G401 (cell line): Measurements from ENCODE around the gene PLA2G6. TPM values are rescaled to one million over a fixed set of nuclear protein-coding genes. Genes with fewer than 3 reads are reported as not detected.
"Not testable (repeated sequence)": the region's sequence is repeated elsewhere in the genome, so short reads cannot be mapped to it uniquely, and the experiment has no call there.

Source experiments
- DNase-seq: peaks from one replicate; pipeline ENCODE4 v3.0.0-alpha.2; 2015; ENCODE audit warnings: low spot score
- in situ Hi-C: cut with HindIII; loops from 2 replicates; pipeline ENCODE4 v1.10.0; 2016; ENCODE audit warnings: low sequenced_read_pairs, mixed read lengths
- total RNA-seq: library from RNA; depleted of rRNA; stranded (reverse); fragments of >200 nt; shearing (Covaris generic); gene quantifications from 2 replicates; pipeline ENCODE4 v1.2.3, GENCODE V29; 2014

The PLA2G6 gene
- total RNA-seq, 1 experiment from 2014 or later, result 11.4 TPM

DNA sequence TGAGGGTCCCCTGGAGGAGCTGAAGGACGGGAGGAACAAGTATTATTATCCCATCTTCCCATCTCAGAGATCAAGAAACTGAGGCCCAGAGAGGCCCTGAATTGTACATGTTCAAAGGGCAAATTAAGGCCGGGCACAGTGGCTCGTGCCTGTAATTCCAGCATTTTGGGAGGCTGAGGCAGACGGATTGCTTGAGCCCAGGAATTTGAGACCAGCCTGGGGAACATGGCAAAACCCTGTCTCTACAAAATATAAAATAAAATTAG lies 8.1 kb downstream of the PLA2G6 start:
- in situ Hi-C loops, result no loop called here
- DNase-seq, result no peak

DNA sequence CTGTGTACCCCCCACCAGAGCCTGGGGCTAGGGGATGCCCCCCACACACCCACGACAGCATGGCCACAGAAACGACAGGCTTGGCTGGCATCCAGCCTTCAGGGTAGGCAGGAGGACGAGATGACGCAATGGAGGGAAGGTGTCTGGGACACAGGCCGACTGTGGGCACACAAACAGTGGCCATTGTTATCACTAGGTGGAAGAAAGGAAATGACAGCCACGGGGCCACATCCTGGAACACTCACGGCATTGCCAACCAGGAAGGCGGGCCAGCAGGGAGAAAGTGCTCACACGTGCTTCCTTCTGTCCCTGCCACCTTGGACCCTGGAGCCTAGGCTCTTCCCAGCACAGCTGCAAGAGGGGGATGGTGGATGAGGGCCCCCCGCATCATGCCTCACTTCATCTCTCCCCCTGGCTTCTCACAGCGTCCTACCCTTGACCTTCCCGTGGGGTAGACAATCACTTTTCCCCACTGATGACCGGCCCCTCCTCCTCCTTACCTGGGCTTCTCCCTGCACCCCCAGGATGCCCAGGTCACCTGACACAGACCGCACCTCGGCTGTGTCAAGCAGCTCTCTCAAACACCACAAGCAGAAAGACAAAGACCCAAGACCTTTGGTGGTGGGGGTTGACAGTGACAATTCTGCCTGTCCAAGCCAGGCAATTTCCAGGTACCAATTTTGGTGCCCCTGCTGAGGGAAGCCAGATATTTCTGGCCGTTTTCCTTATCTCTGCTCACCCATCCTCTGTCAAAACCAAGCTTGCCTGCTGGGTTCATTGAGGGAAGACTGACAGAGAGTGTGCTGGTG lies 8.6 kb downstream of the PLA2G6 start:
- peak; percentile 40 for DNase-seq
- in situ Hi-C loops, result no loop called here

DNA sequence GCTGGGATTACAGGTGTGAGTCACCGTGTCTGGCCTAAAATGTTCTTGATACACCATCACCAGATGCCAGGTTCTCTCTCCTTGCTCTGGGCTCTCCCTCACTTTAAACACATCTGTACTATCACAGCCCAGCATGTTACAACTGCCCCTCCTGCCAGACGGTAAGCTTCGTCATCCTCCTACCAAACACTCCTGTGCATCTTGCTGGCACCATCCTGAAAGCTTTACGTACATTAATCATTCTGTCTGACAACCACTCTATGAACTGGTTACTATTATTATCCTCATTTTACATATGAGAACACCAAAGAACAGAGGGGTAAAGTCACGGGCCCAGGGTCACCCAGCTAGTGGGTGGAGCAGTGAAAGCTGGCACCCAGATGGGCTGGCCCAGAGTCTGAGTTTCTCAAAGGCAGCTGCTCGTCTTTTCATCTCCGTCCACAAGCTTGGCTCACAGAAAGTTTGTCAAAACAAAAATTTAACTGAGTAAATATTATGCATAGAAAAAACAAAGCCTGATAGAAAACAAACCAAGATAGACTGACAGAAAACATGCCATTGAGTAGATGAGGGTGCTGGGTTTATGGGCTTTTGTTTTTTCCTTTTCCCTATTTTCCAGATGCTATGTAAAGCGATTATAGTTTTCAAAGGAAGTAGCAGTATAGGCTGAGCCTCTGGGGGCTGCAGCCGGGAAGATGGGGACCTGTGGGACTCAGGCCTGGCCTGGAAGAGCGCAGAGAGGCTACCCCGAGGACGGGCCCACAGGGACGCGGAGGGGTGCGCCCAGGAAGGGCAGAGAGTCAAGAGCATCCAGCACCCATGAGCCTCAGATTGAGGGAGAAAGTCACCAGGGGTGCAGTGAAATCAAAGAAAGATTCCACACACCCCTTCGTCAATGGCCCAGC lies 9.5 kb downstream of the PLA2G6 start:
- DNase-seq, result no peak
- in situ Hi-C loops, result no loop called here

DNA sequence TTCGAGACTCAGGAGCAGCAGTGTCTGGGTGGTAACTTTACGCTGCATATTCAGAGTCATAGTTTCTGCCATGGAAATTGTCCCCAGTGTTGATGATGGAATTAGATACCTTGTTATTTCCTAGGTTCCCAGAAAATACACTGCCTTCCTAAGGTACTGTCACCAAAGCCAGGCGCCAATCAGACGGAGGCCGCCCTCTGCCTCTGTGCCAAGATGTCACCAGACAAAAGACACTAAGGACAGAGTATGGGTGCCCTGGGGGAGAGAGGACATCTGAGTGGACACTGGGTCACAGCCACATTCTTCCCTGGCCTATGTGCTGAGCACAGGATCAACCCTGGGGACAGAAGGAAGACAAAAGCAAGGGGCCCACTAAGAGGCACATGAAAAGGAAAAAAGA lies 11.2 kb downstream of the PLA2G6 start:
- in situ Hi-C loops, result no loop called here

DNA sequence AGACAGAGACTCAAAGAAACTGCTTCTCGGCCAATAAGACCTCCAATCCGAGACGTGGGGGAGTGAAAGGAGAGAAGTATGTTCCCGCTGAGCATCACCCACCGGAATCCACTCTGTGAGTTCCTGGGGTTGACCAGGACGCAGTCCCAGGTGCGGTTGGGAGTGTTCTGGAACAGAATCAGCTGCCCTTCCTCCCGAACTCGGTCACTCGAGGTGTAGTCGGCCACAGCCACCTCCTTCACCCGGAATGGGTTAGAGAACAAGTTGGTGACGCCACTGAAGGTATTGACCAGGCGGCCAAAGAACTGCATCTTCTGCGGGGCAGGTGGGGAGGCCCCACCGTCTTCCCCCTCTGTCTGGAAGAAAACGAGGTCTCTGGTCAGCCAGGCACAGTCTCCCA lies 12.5 kb downstream of the PLA2G6 start:
- in situ Hi-C loops, result no loop called here
- DNase-seq, result no peak

More for the DNA sequence above, 11.2 kb downstream of the PLA2G6 start:
- DNase-seq, result no peak

DNA sequence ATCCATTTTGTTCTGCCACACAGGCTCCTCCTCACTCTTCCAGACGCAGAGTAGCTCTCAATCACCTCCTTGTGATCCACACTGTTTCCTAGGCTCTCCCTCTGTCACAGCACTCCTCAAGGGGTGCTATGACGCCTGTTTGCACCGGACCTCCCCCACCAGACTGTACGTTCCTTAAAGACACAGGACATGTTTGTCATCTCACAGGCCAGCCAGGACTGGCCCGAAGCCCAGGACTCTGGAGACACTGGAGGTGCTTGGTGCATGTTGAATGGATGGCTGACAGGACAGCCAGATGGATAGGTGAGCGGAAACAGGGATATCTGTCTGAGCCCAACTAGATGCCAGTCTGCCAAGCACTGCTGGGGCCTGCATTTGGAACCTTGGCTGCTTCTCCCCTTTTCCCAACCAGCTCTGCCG lies 13.6 kb downstream of the PLA2G6 start:
- DNase-seq, result peak; percentile 93
- in situ Hi-C loops, result no loop called here

DNA sequence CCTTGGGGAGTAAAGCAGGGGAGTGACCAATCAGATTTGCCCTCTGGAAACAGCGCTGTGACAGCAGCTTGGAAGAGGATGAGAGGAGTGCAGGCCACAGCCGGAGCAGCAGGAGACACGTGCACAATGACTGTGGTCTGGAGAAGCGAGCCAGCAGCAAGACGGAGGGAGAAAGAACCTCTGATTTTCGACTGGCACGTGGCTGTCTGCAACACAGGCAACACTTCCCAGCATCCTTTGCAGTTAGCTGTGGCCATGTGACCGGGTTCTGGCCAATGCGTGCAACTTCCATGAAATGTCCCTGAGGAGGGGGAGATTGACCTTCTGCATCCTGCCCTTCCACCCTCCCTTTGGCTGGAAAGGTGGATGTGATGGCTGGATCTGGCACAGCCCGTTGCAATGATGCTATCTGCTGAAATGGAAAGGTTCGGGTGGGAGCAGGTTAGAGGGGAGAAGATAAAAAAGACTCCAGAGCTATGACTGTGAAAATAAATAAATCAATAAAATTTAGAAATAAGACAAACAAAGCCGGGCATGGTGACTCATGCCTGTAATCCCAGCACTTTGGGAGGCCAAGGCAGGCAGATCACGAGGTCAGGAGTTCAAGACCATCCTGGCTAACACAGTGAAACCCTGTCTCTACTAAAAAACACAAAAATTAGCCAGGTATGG lies 15.6 kb downstream of the PLA2G6 start:
- in situ Hi-C loops, result no loop called here

DNA sequence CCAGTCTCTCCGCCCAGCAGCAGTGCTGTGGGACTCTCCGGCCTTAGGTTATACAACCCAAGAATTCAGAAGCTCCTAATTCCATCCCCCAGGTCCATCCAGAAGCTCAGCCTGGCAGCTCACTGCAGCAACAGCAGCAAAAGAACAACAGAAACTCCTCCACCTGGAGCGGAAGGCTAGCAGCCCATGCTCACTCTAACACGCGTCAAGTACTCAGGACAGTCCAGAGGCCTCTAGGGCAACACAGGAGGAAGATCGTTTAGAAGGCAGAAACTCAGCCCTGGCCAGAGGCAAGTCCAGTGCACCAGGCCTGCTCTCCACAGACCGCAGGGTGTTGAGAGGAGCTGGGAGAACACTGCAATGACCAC lies 17.1 kb downstream of the PLA2G6 start:
- no peak for DNase-seq
- in situ Hi-C loops, result no loop called here

More for the DNA sequence above, 15.6 kb downstream of the PLA2G6 start:
- DNase-seq, result no peak

DNA sequence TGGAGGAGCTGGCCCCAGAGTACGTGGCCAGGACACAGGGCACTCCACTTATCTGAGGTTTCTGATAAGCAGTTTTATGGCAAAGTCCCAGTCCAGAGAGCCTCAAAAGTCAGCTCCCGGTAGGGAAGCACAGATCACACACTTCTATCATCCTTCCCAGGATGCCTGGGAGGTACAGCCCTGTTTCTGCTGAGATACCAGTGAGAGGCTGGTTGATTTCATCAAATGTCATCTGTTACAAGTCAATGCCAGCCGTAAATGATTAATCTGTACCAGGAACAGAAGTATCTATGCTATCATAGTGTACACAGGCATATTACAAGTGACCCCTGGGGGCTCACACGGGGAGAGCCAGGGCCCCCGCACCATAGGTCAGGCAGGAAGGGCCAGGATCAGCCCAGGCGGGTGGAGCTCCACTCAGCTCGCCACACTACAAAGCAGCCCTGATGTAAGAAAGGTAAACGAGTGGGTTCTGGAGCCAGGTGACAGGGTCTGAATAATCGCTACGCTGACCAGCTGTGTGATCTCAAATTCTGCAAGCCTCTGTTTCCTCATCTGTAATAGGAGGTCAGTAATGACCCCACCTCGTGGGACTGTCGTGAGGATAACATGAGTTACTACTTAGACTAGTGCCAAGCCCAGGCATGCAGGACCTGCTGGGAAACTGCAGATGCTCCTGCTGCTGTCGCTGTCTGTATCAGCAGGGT lies 17.6 kb downstream of the PLA2G6 start:
- in situ Hi-C loops, result no loop called here

DNA sequence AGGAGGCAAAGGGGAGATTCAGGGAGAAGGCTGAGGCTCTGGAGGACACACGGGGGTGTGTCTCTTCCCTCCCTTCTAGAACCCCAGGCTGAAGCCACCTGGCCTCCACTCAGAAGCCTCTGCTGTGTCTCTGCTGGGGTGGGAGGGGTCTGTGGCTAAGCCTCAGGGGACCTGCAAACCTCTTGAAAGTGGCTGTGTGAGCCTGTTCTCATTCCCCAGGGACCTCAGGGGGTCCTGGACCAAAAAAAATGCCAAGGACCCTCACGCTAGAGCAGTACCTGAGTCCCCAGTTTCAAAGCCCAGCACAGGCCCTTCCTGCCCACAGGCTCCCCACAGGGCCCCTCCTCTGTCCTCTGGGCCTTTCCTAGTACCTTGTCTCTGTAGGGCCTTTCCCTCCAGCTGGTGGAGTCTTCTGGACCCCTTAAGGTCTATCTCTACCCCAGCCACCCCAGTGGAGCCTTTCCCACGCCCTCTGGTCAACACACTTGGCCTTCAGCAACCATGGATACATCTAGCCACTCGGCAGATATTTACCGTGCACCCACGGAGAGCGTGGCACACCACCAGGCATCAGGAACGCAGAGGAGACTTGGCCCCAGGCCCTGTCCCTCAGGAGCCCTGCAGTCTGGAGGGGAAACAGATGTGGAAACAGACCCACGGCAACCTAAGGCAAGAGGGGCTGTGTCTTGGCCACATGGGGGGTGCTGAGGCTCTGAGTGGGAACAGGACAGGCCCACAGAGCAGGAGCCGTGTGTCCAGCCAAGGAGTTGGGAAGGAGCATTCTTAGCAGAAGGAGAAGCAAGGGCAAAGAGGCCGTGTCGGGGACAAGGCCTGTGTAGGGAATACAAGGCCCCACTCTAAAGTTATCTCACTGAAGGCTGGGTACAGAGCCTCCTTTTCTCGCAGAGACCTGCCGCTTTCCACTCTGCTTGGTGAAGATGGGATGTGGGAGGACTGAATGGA lies 18.5 kb downstream of the PLA2G6 start:
- in situ Hi-C loops, result no loop called here
- no peak for DNase-seq

More for the DNA sequence above, 17.6 kb downstream of the PLA2G6 start:
- no peak for DNase-seq

DNA sequence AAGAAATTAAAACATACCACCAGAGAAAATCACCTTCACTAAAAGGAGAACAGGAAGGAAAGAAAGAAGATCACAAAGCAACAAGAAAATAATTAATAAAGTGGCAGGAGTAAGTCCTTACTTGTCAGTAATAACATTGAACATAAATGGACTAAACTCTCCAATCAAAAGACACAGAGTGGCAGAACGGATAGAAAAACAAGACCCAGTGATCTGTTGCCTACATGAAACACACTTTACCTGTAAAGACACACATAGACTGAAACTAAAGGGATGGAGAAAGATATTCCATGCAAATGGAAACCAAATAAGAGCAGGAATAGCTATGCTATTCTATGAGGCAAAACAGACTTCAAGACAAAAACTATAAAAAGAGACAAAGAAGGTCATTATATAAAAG lies 25.9 kb downstream of the PLA2G6 start:
- in situ Hi-C loops, result no loop called here
- no peak for DNase-seq

DNA sequence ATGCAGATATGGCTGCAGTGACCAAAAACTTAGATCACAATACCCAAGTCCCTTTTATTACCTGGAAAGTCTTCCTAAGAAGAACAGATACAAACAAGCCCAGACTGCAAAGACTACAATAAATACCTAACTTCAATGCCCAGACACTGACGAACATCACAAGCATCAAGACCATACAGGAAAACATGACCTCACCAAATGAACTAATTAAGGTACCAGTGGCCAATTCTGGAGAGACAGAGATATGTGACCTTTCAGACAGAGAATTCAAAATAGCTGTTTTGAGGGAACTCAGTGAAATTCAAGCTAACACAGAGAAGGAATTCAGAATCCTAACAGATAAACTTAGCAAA lies 27.1 kb downstream of the PLA2G6 start:
- in situ Hi-C loops, DNase-seq: not testable (repeated sequence)

DNA sequence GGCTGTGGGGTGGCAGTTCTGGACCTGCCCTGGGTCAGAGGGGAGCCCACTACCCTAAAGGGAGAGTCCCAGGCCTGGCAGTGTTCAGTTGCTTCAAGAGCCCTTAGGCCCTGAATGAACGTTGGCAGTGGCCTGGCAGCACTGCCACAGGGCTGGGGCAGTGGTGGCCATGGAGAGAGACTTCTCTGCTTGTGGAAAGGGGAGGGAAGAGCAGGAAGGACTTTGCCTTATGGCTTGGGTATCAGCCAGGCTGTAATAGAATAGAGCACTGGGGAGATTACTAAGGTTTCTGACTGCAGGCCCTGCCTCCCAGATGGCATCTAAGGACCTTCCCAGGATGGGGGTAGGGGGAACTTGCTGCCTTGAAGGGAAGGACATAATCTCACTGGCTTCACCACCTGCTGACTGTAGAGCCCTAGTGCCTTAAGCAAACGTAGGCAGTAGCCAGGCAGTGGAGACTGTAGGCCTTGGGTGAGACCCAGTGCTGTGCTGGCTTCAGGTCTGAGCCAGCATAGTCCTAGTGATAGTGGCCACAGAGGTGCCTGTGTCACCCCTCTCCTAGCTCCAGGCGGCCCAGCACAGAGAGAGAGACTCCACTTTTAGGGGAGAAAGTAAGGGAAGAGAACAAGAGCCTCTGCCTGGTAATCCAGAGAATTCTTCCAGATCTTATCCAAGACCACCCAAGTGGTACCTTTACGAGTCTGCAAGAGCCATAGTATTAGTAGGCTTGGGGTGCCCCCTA lies 27.6 kb downstream of the PLA2G6 start:
- in situ Hi-C loops, result no loop called here
- DNase-seq, result peak; percentile 28

DNA sequence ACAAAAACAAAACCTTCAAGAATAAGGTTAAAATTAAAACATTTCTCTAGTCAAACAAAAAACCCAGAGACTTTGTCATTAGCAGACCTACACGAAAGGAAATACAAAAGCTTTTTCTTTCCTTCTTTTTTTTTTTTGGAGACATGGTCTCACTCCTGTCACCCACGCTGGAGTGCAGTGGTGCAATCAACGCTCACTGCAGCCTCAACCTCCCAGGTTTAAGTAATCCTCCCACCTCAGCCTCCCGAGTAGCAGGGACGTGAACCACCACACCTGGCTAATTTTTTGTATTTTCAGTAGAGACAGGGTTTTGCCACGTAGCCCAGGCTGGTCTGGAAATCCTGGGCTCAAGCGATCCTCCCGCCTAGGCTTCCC lies 30.5 kb downstream of the PLA2G6 start:
- DNase-seq, result no peak
- in situ Hi-C loops, result no loop called here

DNA sequence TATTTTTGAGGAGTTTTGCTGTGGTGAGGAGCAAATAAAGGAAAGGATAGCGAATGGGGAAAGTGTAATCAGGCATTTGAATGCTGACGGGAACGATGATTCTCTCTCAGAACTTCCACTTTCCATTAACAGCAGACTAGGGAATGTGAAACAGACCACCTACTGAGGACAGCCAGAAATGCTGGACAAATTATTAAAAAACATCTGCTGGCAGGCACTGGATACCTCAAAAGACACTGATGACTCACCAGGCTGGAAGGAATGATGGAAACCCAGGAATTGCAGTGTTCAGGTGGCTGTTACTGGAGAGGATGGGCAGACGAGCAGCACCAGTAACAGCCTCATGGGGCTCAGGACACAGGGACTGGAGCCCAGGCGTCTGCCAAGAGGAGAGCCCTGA lies 33.4 kb downstream of the PLA2G6 start:
- DNase-seq, result no peak
- in situ Hi-C loops, result no loop called here

DNA sequence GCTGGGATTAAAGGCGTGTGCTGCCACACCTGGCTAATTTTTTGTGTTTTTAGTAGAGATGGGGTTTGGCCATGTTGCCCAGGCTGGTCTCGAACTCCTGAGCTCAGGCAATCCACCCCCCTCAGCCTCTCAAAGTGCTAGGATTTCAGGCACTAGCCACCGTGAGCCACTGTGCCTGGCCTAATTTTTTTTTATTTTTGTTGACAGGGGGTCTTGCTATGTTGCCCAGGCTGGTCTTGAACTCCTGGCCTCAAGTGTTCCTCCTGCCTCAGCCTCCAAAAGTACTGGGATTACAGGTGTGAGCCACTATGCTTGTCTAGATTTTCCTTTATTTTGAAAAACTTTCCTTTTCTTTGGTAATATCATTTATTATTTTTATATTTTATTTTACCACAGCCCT lies 35.5 kb downstream of the PLA2G6 start:
- in situ Hi-C loops, DNase-seq: not testable (repeated sequence)

DNA sequence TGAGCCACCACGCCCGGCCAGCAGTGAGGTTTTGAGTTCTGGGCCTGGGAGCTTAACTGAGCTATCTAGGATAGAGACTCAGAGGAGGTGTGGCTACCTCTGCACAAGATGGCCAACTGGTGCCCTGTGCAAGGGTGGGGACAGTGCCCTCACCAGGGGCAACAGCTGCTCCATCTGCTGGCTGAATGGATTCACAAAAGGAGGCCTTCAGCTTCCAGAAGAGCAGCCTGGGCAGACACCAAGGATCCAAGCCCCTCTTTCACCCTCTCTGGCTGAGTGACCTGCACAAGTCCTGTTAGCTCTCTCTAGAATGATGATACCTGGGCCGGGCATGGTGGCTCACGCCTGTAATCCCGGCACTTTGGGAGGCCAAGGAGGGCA lies 37.6 kb downstream of the PLA2G6 start:
- in situ Hi-C loops, result no loop called here
- no peak for DNase-seq

DNA sequence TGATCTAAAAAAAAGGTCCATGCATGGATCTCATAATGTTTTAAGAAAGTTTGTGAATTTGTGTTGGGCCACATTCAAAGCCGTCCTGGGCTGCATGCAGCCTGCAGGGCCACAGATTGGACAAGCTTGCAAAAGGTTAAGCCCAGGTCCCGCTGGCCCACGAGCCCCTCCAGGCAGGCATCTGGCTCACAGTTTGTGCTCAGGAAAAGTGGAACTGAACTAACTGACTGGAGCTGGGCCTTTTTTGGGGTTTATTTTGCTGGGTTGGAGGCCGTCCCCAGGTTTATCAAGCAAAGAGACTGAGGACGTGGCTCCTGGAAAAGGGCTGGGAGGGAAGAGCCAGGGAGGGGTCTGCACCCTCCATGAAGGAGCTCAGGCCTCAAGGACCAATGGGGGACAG lies 39.0 kb downstream of the PLA2G6 start:
- no peak for DNase-seq
- in situ Hi-C loops, result no loop called here
